Left renal cortex interstitium (tissue), 4 donors: ENCODE measurements around the gene PTPRU. TPM values are rescaled to one million over a fixed set of nuclear protein-coding genes. Genes with fewer than 3 reads are reported as not detected.

Experiments
- DNase-seq, 4 donors: peaks; one replicate each; pipeline ENCODE4 v3.0.0-alpha.2; 2013; ENCODE audit warnings: low read depth in 4 of 4, low spot score in 2 of 4, missing footprints in 1 of 4
- polyA plus RNA-seq, 4 donors: library from polyadenylated mRNA; unstranded; fragments of 120-200 nt; gene quantifications; one replicate each; pipeline ENCODE4 v1.2.1, GENCODE V29; 2013; ENCODE audit not compliant: insufficient read length in 4 of 4

PTPRU gene
- polyA plus RNA-seq, 4 donors = 13.0 to 19.2 (median 14.5) TPM

GRCh38 chr1:29326123-29326522 is 89.8 kb downstream of the PTPRU start:
- DNase-seq = no peak

GRCh38 chr1:29327223-29327935 is 91.1 kb downstream of the PTPRU start:
- no peak for DNase-seq

- no peak for DNase-seq
Observed at GRCh38 chr1:29329022-29329775, 92.9 kb downstream of the PTPRU start.

- DNase-seq = no peak
Observed at GRCh38 chr1:29330089-29330488, 93.8 kb downstream of the PTPRU start.

- DNase-seq = no peak
Observed at GRCh38 chr1:29330856-29331255, 94.5 kb downstream of the PTPRU start.

- no peak for DNase-seq
Observed at GRCh38 chr1:29331309-29331708, 95.0 kb downstream of the PTPRU start.

- DNase-seq = no peak
Observed at GRCh38 chr1:29331729-29332128, 95.4 kb downstream of the PTPRU start.

GRCh38 chr1:29332204-29332603 is 95.9 kb downstream of the PTPRU start:
- DNase-seq = no peak

GRCh38 chr1:29333008-29333407 is 96.7 kb downstream of the PTPRU start:
- no peak for DNase-seq

- no peak for DNase-seq
Observed at GRCh38 chr1:29335573-29335972, 99.3 kb downstream of the PTPRU start.

GRCh38 chr1:29338908-29339575 is 102.7 kb downstream of the PTPRU start:
- DNase-seq = no peak

- DNase-seq = no peak
Observed at GRCh38 chr1:29341936-29342335, 105.6 kb downstream of the PTPRU start.

GRCh38 chr1:29342351-29342750 is 106.0 kb downstream of the PTPRU start:
- DNase-seq = no peak

GRCh38 chr1:29342983-29343382 is 106.7 kb downstream of the PTPRU start:
- DNase-seq = no peak

- no peak for DNase-seq
Observed at GRCh38 chr1:29343476-29343875, 107.2 kb downstream of the PTPRU start.

GRCh38 chr1:29343908-29344307 is 107.6 kb downstream of the PTPRU start:
- DNase-seq = no peak

GRCh38 chr1:29344336-29344735 is 108.0 kb downstream of the PTPRU start:
- no peak for DNase-seq

GRCh38 chr1:29346576-29346975 is 110.3 kb downstream of the PTPRU start:
- DNase-seq = no peak

- DNase-seq = no peak
Observed at GRCh38 chr1:29349871-29350491, 113.7 kb downstream of the PTPRU start.

- no peak for DNase-seq
Observed at GRCh38 chr1:29352719-29353420, 116.5 kb downstream of the PTPRU start.
